Inferior parietal cortex (tissue), 1 donor: ENCODE results near the gene KIF20A.
"Not testable (repeated sequence)": the region's sequence is repeated elsewhere in the genome, so short reads cannot be mapped to it uniquely, and the experiment has no call there.

Experiments
- DNase-seq: peaks from one replicate; pipeline ENCODE4 v3.0.0-alpha.2; 2016; ENCODE audit errors: extremely low spot score

Gene KIF20A

GRCh38 chr5:138186002-138186447 lies 7.1 kb downstream of the KIF20A start:
- DNase-seq, result no peak

- DNase-seq, result no peak
These were observed 9.7 kb downstream of the KIF20A start for GRCh38 chr5:138188626-138189025.

GRCh38 chr5:138192826-138193225 lies 13.9 kb downstream of the KIF20A start:
- no peak for DNase-seq

- not testable (repeated sequence) for DNase-seq
These were observed 14.9 kb downstream of the KIF20A start for GRCh38 chr5:138193859-138194258.

GRCh38 chr5:138210985-138211384 lies 32.1 kb downstream of the KIF20A start:
- no peak for DNase-seq

GRCh38 chr5:138212828-138213160 lies 33.9 kb downstream of the KIF20A start:
- DNase-seq, result peak; percentile 8

DNA sequence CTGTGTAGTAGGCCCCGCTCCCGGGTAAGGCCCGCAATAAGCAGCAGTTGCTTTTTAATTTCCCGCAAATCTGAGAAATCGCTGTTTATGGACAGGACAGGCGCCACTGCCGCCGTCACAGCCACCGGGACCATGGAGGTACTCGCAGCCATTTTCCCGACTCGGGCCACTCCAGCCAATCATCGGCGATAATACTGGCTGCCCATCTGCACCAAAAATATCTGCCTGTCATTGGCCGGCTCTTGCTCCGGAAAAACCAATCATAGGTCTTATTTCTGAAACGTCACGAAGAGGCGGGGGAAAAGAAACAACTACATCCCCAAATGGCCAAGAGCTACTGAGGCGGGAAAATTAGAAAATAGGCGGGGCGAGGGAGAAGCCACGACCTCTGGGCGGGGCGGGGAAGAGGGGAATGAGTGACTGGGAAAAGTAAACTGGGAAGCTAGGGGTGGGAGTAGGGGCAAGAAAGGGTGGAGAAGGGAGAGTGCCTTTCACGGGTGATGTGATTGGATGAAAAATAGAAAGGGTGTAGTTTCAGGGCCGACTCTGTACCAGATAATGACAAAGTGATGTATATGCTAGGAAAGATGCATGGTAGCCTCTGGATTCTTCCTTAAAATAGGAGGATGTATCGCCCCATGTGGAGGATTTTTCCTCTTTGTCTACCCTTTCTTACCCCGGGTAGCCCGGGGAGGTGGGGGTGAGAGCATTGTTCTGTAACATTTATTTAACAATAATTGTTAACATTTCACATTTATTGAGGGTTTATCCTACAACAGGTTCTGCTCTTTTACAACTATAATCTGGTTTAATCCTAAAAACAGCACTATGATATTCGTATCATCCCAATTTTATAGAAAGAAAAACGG lies 34.5 kb downstream of the KIF20A start, which contains the start of gene CDC23:
CDC23 (minus strand) TSS at position 163 of the 869 bp plus-strand sequence; CDS start at position 152, 11 bp downstream.
- peak; percentile 99 for DNase-seq

DNA sequence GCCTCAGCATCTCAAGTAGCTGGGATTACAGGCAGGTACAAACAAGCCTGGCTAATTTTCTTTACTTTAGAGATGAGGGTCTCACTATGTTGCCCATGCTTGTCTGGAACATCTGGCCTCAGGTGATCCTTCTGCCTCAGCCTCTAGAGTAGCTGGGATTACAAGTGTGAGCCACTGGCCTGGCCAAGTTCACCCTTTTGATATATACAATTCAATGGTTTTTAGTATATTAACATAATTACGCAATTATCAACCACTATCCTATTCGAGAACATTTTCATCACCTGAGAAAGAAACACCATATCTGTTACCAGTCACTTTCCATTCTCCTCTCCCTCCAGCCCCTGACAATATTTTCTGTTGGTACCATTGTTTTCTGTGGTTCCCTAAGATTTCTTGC lies 37.9 kb downstream of the KIF20A start:
- DNase-seq, result no peak

GRCh38 chr5:138223532-138223931 lies 44.6 kb downstream of the KIF20A start:
- no peak for DNase-seq

- no peak for DNase-seq
These were observed 45.8 kb downstream of the KIF20A start for GRCh38 chr5:138224712-138225111.

DNA sequence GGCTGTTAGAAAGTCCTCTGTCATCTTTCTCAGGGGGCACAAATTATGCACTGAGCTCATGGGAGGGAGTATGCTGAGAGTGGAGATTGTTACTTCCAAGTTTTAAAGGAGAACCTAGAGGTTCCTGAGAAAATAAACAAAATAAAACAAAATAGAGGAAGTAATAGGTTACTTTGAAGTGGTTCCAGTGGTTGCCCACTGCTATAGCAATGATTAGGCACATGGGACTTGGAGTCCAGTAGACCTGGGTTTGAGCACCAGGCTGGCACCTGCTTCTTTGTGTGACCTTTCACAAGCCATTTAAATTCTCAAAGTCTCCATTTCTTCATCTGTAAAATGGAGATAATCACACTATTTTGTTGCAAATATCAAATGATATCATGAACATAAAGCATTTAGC lies 48.0 kb downstream of the KIF20A start:
- no peak for DNase-seq

- no peak for DNase-seq
These were observed 50.5 kb downstream of the KIF20A start for GRCh38 chr5:138229387-138229786.

DNA sequence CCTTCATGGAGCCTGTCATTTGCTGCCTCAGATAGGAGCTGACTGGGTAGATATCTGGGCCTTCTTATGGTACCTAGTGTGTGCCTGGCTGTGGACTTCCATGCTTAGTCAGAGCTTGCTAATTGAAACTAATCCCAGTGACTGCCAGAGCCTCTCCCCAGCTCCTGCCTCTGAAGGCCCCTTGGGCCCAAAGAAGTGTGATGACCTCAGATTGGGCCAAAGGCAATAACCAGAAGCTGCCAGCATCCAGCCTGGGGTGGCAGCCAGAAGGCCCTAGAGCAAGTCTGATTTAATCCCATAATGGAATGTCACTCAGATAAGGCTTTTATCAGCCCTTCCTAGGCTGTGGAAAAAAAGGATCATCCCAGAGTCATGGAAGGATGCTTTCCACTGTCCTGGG lies 51.3 kb downstream of the KIF20A start:
- DNase-seq, result no peak

GRCh38 chr5:138230981-138231589 lies 52.2 kb downstream of the KIF20A start:
- no peak for DNase-seq

DNA sequence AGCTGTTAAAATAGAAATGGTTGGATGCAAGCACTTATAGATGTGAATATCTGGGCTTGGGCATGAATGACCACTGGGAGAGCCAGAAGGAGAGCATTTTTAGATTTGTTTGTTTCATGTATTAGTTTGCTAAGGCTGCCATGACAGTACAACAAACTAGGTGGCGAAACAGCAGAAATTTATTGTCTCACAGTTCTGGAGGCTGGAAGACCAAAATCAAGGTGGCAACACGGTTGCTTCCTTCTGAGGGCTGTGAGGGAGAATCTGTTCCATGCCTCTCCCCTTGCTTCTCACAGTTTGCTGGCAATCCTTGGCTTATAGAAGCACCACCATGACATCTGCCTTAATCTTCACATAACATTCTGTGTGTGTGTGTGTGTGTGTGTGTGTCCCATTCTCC lies 54.4 kb downstream of the KIF20A start:
- DNase-seq, result no peak

GRCh38 chr5:138234651-138235050 lies 55.7 kb downstream of the KIF20A start:
- DNase-seq, result no peak
